ENCODE measurements around the gene ZNF653. TPM values are rescaled to one million over a fixed set of nuclear protein-coding genes. Genes with fewer than 3 reads are reported as not detected.

The ZNF653 gene
- total and polyA plus RNA-seq, 2 of the 8 experiments (the other 6 are each of a cell fraction or from before 2014, with no cell fraction given), result 7.0 to 7.9 TPM

DNA sequence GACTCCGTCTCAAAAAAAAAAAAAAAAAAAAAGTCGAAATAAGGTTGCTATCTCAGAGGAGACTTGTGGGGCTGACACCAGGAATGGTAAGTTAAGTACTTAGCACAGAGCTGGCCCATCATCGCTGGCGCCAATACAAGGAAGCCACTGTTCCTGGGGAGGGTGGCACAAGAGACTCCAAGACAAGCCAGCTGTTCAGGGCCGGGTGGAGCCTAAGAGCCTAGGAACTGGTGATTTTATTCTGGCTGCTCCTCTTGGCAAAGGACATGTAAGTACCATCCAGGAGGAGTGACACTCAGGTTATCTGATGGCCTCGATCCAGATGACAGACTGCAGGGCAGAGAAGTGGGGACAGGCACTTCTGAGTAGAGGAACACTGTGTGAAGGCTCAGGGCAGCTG, 49.6 kb upstream of the ZNF653 start (continued):
- TF ChIP-seq, protein P1, sequence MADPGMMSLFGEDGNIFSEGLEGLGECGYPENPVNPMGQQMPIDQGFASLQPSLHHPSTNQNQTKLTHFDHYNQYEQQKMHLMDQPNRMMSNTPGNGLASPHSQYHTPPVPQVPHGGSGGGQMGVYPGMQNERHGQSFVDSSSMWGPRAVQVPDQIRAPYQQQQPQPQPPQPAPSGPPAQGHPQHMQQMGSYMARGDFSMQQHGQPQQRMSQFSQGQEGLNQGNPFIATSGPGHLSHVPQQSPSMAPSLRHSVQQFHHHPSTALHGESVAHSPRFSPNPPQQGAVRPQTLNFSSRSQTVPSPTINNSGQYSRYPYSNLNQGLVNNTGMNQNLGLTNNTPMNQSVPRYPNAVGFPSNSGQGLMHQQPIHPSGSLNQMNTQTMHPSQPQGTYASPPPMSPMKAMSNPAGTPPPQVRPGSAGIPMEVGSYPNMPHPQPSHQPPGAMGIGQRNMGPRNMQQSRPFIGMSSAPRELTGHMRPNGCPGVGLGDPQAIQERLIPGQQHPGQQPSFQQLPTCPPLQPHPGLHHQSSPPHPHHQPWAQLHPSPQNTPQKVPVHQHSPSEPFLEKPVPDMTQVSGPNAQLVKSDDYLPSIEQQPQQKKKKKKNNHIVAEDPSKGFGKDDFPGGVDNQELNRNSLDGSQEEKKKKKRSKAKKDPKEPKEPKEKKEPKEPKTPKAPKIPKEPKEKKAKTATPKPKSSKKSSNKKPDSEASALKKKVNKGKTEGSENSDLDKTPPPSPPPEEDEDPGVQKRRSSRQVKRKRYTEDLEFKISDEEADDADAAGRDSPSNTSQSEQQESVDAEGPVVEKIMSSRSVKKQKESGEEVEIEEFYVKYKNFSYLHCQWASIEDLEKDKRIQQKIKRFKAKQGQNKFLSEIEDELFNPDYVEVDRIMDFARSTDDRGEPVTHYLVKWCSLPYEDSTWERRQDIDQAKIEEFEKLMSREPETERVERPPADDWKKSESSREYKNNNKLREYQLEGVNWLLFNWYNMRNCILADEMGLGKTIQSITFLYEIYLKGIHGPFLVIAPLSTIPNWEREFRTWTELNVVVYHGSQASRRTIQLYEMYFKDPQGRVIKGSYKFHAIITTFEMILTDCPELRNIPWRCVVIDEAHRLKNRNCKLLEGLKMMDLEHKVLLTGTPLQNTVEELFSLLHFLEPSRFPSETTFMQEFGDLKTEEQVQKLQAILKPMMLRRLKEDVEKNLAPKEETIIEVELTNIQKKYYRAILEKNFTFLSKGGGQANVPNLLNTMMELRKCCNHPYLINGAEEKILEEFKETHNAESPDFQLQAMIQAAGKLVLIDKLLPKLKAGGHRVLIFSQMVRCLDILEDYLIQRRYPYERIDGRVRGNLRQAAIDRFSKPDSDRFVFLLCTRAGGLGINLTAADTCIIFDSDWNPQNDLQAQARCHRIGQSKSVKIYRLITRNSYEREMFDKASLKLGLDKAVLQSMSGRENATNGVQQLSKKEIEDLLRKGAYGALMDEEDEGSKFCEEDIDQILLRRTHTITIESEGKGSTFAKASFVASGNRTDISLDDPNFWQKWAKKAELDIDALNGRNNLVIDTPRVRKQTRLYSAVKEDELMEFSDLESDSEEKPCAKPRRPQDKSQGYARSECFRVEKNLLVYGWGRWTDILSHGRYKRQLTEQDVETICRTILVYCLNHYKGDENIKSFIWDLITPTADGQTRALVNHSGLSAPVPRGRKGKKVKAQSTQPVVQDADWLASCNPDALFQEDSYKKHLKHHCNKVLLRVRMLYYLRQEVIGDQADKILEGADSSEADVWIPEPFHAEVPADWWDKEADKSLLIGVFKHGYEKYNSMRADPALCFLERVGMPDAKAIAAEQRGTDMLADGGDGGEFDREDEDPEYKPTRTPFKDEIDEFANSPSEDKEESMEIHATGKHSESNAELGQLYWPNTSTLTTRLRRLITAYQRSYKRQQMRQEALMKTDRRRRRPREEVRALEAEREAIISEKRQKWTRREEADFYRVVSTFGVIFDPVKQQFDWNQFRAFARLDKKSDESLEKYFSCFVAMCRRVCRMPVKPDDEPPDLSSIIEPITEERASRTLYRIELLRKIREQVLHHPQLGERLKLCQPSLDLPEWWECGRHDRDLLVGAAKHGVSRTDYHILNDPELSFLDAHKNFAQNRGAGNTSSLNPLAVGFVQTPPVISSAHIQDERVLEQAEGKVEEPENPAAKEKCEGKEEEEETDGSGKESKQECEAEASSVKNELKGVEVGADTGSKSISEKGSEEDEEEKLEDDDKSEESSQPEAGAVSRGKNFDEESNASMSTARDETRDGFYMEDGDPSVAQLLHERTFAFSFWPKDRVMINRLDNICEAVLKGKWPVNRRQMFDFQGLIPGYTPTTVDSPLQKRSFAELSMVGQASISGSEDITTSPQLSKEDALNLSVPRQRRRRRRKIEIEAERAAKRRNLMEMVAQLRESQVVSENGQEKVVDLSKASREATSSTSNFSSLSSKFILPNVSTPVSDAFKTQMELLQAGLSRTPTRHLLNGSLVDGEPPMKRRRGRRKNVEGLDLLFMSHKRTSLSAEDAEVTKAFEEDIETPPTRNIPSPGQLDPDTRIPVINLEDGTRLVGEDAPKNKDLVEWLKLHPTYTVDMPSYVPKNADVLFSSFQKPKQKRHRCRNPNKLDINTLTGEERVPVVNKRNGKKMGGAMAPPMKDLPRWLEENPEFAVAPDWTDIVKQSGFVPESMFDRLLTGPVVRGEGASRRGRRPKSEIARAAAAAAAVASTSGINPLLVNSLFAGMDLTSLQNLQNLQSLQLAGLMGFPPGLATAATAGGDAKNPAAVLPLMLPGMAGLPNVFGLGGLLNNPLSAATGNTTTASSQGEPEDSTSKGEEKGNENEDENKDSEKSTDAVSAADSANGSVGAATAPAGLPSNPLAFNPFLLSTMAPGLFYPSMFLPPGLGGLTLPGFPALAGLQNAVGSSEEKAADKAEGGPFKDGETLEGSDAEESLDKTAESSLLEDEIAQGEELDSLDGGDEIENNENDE (IDR thresholded peaks at IDR 0.05; ENCODE audit: insufficient replicate concordance, low read length), result no peak
- TF ChIP-seq BACH1 (IDR thresholded peaks at IDR 0.05; ENCODE audit: low read length) (no peak), RNF2 (IDR thresholded peaks at IDR 0.05; ENCODE audit: borderline replicate concordance, low read depth, low read length, missing control alignments, poor library complexity, severe bottlenecking) (no peak)
